Esophagus squamous epithelium (tissue), 4 donors: Measurements from ENCODE around the gene CCPG1.

Experiments used
- CTCF ChIP-seq, 6 experiments: fragments of 450-650 bp in 4 of 6; fragments of 200-600 bp in 2 of 6; sonication (generic) in 2 of 6; IDR thresholded peaks; one replicate each; pipeline ENCODE4 v1.5.1; 2016 to 2019; ENCODE audit warnings: antibody characterized with exemption in 6 of 6, mild to moderate bottlenecking in 4 of 6, moderate library complexity in 4 of 6
- POLR2A ChIP-seq, 4 donors: fragments of 450-650 bp; IDR thresholded peaks; one replicate each; pipeline ENCODE4 v1.6.1; 2017; ENCODE audit warnings: antibody characterized with exemption in 4 of 4, mild to moderate bottlenecking in 4 of 4, moderate library complexity in 3 of 4

- peak in 5 of 6 experiments; percentile 34 to 57 (median 38) for TF ChIP-seq CTCF (IDR thresholded peaks at IDR 0.05)
- no peak for TF ChIP-seq POLR2A (IDR thresholded peaks at IDR 0.05)
These were observed 27.0 kb upstream of the CCPG1 start for GRCh38 chr15:55434989-55435825.
